Measurements from ENCODE around the gene RPN2.

- TF ChIP-seq EZH2 (IDR thresholded peaks at IDR 0.05; ENCODE audit: low read depth): no peak
- no peak for TF ChIP-seq CTCF (conservative IDR thresholded peaks at IDR 0.05)
Observed at GRCh38 chr20:37193226-37193625, 14.1 kb downstream of the RPN2 start.
